NOMO-1 treated with dmso at 0.1 percent for 144 hours (cell line): ENCODE data around the gene PXMP4.

Experiments
- DNase-seq: peaks from one replicate; lab custom pipeline; 2025; ENCODE audit not compliant: unreplicated experiment; lab: John Stamatoyannopoulos, UW

PXMP4 gene

GRCh38 chr20:33685328-33686099 is 34.6 kb downstream of the PXMP4 start:
- peak; percentile 35 for DNase-seq

- no peak for DNase-seq
Observed at GRCh38 chr20:33684533-33685327, 35.4 kb downstream of the PXMP4 start.

GRCh38 chr20:33681728-33682353 is 38.3 kb downstream of the PXMP4 start:
- DNase-seq: no peak

- DNase-seq: no peak
Observed at GRCh38 chr20:33681288-33681687, 38.8 kb downstream of the PXMP4 start.

- no peak for DNase-seq
Observed at GRCh38 chr20:33680686-33681085, 39.4 kb downstream of the PXMP4 start.

- DNase-seq: no peak
Observed at GRCh38 chr20:33679758-33680485, 40.2 kb downstream of the PXMP4 start.

- DNase-seq: no peak
Observed at GRCh38 chr20:33677991-33678702, 42.0 kb downstream of the PXMP4 start.

GRCh38 chr20:33676652-33677645 is 43.2 kb downstream of the PXMP4 start:
- no peak for DNase-seq

GRCh38 chr20:33676121-33676520 is 44.0 kb downstream of the PXMP4 start:
- DNase-seq: no peak

GRCh38 chr20:33675136-33675959 is 44.8 kb downstream of the PXMP4 start:
- no peak for DNase-seq

- peak; percentile 27 for DNase-seq
Observed at GRCh38 chr20:33674294-33675135, 45.6 kb downstream of the PXMP4 start, which contains the start of gene NECAB3. TSS of gene NECAB3 (minus strand) at chr20:33674428. CDS start at chr20:33674352, 76 bp downstream.

- no peak for DNase-seq
Observed at GRCh38 chr20:33673410-33674293, 46.5 kb downstream of the PXMP4 start.

GRCh38 chr20:33673114-33673409 is 47.0 kb downstream of the PXMP4 start:
- DNase-seq: no peak

- no peak for DNase-seq
Observed at GRCh38 chr20:33672426-33673113, 47.5 kb downstream of the PXMP4 start.

- DNase-seq: no peak
Observed at GRCh38 chr20:33671573-33672288, 48.4 kb downstream of the PXMP4 start.
